ENCODE results near the gene ATOSA.

Gene ATOSA

GRCh38 chr15:52679232-52680040, at the start of gene ATOSA:
ATOSA (minus strand) TSS chr15:52679388; CDS start chr15:52678021, 1,367 bp downstream.
- DNase-seq (ENCODE audit: low read depth in 2 of 2) = peak; percentile 77 to 79

- DNase-seq (ENCODE audit: low read depth in 2 of 2) = no peak
These were observed 49.7 kb upstream of the ATOSA start for GRCh38 chr15:52728899-52729298.

GRCh38 chr15:52727815-52728214, 48.6 kb upstream of the ATOSA start:
- DNase-seq (ENCODE audit: low read depth in 2 of 2) = no peak

- DNase-seq (ENCODE audit: low read depth in 2 of 2) = no peak
These were observed 47.0 kb upstream of the ATOSA start for GRCh38 chr15:52726195-52726594.

GRCh38 chr15:52718551-52718950, 39.4 kb upstream of the ATOSA start:
- no peak for DNase-seq (ENCODE audit: low read depth in 2 of 2)

- no peak for DNase-seq (ENCODE audit: low read depth in 2 of 2)
These were observed 38.7 kb upstream of the ATOSA start for GRCh38 chr15:52717924-52718323.

GRCh38 chr15:52717481-52717880, 38.3 kb upstream of the ATOSA start:
- DNase-seq (ENCODE audit: low read depth in 2 of 2) = no peak

GRCh38 chr15:52716536-52716935, 37.3 kb upstream of the ATOSA start:
- no peak for DNase-seq (ENCODE audit: low read depth in 2 of 2)

- no peak for DNase-seq (ENCODE audit: low read depth in 2 of 2)
These were observed 36.2 kb upstream of the ATOSA start for GRCh38 chr15:52715411-52715810.

GRCh38 chr15:52714968-52715367, 35.8 kb upstream of the ATOSA start:
- no peak for DNase-seq (ENCODE audit: low read depth in 2 of 2)

- DNase-seq (ENCODE audit: low read depth in 2 of 2) = no peak
These were observed 31.7 kb upstream of the ATOSA start for GRCh38 chr15:52710708-52711389.

- DNase-seq (ENCODE audit: low read depth in 2 of 2) = no peak
These were observed 31.0 kb upstream of the ATOSA start for GRCh38 chr15:52710050-52710707.

- DNase-seq (ENCODE audit: low read depth in 2 of 2) = no peak
These were observed 30.2 kb upstream of the ATOSA start for GRCh38 chr15:52709187-52709981.

GRCh38 chr15:52706091-52706490, 26.9 kb upstream of the ATOSA start:
- DNase-seq (ENCODE audit: low read depth in 2 of 2) = no peak

- DNase-seq (ENCODE audit: low read depth in 2 of 2) = no peak
These were observed 23.2 kb upstream of the ATOSA start for GRCh38 chr15:52702390-52702789.

GRCh38 chr15:52699457-52699856, 20.3 kb upstream of the ATOSA start:
- no peak for DNase-seq (ENCODE audit: low read depth in 2 of 2)

GRCh38 chr15:52698514-52698913, 19.3 kb upstream of the ATOSA start:
- no peak for DNase-seq (ENCODE audit: low read depth in 2 of 2)

GRCh38 chr15:52697051-52697450, 17.9 kb upstream of the ATOSA start:
- DNase-seq (ENCODE audit: low read depth in 2 of 2) = no peak

GRCh38 chr15:52695154-52695553, 16.0 kb upstream of the ATOSA start:
- DNase-seq (ENCODE audit: low read depth in 2 of 2) = no peak

GRCh38 chr15:52689562-52689961, 10.4 kb upstream of the ATOSA start:
- DNase-seq (ENCODE audit: low read depth in 2 of 2) = no peak

- no peak for DNase-seq (ENCODE audit: low read depth in 2 of 2)
These were observed 4.4 kb upstream of the ATOSA start for GRCh38 chr15:52683580-52683979.

GRCh38 chr15:52682781-52683180, 3.6 kb upstream of the ATOSA start:
- DNase-seq (ENCODE audit: low read depth in 2 of 2) = no peak
